OCI-LY1 (cell line): Measurements from ENCODE around the gene CSMD2.

Experiments used
- H2AFZ ChIP-seq: fragments of 200-600 bp; sonication (generic), shearing (Covaris generic); 2 replicates; pipeline ENCODE4 v1.6.0; 2014; ENCODE audit warnings: antibody characterized with exemption, mild to moderate bottlenecking, low read length
- H3F3A ChIP-seq: fragments of 200-600 bp; sonication (generic), shearing (Covaris generic); 2 replicates; pipeline ENCODE4 v1.6.0; 2014; ENCODE audit warnings: mild to moderate bottlenecking, antibody characterized with exemption, low read length, moderate library complexity; ENCODE audit not compliant: insufficient read depth
- H3K27ac ChIP-seq: fragments of 200-600 bp; sonication (generic); 2 replicates; pipeline ENCODE4 v1.5.1; 2014; ENCODE audit warnings: low read length, mixed run types, mild to moderate bottlenecking, low read depth; ENCODE audit not compliant: poor library complexity, severe bottlenecking
- H3K27me3 ChIP-seq: fragments of 200-600 bp; sonication (generic); 2 replicates; pipeline ENCODE4 v1.6.0; 2014; ENCODE audit warnings: antibody characterized with exemption, mild to moderate bottlenecking, low read length, moderate library complexity; ENCODE audit not compliant: insufficient read depth
- H3K36me3 ChIP-seq: fragments of 200-600 bp; sonication (generic); 2 replicates; pipeline ENCODE4 v1.6.1; 2014; ENCODE audit warnings: mild to moderate bottlenecking, antibody characterized with exemption, low read length, moderate library complexity, mixed read lengths; ENCODE audit not compliant: insufficient read depth
- H3K4me1 ChIP-seq: fragments of 200-600 bp; sonication (generic); 2 replicates; pipeline ENCODE4 v1.5.1; 2014; ENCODE audit warnings: mild to moderate bottlenecking, low read length, moderate library complexity; ENCODE audit not compliant: insufficient read depth, severe bottlenecking
- H3K4me2 ChIP-seq: fragments of 200-600 bp; sonication (generic), shearing (Covaris generic); 2 replicates; pipeline ENCODE4 v1.6.1; 2014; ENCODE audit warnings: low read length
- H3K4me3 ChIP-seq: fragments of 200-600 bp; sonication (generic); 2 replicates; pipeline ENCODE4 v1.5.1; 2014; ENCODE audit warnings: low read length, low read depth, mild to moderate bottlenecking, mixed read lengths; ENCODE audit not compliant: poor library complexity, severe bottlenecking
- H3K79me2 ChIP-seq: fragments of 200-600 bp; shearing (Covaris generic); 2 replicates; pipeline ENCODE4 v1.6.1; 2016; ENCODE audit warnings: mixed run types, low read length, mixed read lengths; ENCODE audit not compliant: insufficient read depth
- H3K9ac ChIP-seq: fragments of 200-600 bp; sonication (generic), shearing (Covaris generic); 2 replicates; pipeline ENCODE4 v1.6.1; 2014; ENCODE audit warnings: mild to moderate bottlenecking, low read length, mixed read lengths
- H3K9me2 ChIP-seq: fragments of 200-600 bp; sonication (generic), shearing (Covaris generic); 2 replicates; pipeline ENCODE4 v1.6.1; 2014; ENCODE audit warnings: low read depth, mild to moderate bottlenecking, low read length, mixed read lengths
- H3K9me3 ChIP-seq: fragments of 200-600 bp; shearing (Covaris generic); 2 replicates; pipeline ENCODE4 v1.6.1; 2014; ENCODE audit warnings: low read length, mixed read lengths
- H4K20me1 ChIP-seq: fragments of 200-600 bp; sonication (generic), shearing (Covaris generic); 2 replicates; pipeline ENCODE4 v1.6.0; 2016; ENCODE audit warnings: mild to moderate bottlenecking, low read length; ENCODE audit not compliant: insufficient read depth
- EZH2 ChIP-seq: fragments of 200-600 bp; sonication (generic), shearing (Covaris generic); IDR thresholded peaks from 2 replicates; pipeline ENCODE4 v1.8.0; 2017; ENCODE audit warnings: borderline replicate concordance, mixed run types, mild to moderate bottlenecking, antibody characterized with exemption, low read length, moderate library complexity, mixed read lengths
- TF ChIP-seq, protein P1 (sequence below): fragments of 200-600 bp; sonication (generic), shearing (Covaris generic); IDR thresholded peaks from 2 replicates; pipeline ENCODE4 v1.5.1; 2017; ENCODE audit warnings: mild to moderate bottlenecking, antibody characterized with exemption, low read length, moderate library complexity, mixed read lengths

The CSMD2 gene

GRCh38 chr1:33740040-33740744 is 424.8 kb downstream of the CSMD2 start:
- Histone ChIP-seq H3K4me3 (no peak overlapping the region), H3K9me2 (no peaks in the 10 kb centered on the region), H3K4me2 (no peak overlapping the region), H3F3A (no peaks in the 10 kb centered on the region), H3K36me3 (no peaks in the 10 kb centered on the region), H3K9ac (no peak overlapping the region), H3K27me3 (no peaks in the 10 kb centered on the region), H3K4me1 (no peaks in the 10 kb centered on the region), H3K79me2 (no peaks in the 10 kb centered on the region), H3K27ac (no peak overlapping the region), H3K9me3 (no peaks in the 10 kb centered on the region), H4K20me1 (no peaks in the 10 kb centered on the region), H2AFZ (no peak overlapping the region)
- TF ChIP-seq, protein P1, sequence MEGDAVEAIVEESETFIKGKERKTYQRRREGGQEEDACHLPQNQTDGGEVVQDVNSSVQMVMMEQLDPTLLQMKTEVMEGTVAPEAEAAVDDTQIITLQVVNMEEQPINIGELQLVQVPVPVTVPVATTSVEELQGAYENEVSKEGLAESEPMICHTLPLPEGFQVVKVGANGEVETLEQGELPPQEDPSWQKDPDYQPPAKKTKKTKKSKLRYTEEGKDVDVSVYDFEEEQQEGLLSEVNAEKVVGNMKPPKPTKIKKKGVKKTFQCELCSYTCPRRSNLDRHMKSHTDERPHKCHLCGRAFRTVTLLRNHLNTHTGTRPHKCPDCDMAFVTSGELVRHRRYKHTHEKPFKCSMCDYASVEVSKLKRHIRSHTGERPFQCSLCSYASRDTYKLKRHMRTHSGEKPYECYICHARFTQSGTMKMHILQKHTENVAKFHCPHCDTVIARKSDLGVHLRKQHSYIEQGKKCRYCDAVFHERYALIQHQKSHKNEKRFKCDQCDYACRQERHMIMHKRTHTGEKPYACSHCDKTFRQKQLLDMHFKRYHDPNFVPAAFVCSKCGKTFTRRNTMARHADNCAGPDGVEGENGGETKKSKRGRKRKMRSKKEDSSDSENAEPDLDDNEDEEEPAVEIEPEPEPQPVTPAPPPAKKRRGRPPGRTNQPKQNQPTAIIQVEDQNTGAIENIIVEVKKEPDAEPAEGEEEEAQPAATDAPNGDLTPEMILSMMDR, result no peak
- no peak for TF ChIP-seq EZH2

DNA sequence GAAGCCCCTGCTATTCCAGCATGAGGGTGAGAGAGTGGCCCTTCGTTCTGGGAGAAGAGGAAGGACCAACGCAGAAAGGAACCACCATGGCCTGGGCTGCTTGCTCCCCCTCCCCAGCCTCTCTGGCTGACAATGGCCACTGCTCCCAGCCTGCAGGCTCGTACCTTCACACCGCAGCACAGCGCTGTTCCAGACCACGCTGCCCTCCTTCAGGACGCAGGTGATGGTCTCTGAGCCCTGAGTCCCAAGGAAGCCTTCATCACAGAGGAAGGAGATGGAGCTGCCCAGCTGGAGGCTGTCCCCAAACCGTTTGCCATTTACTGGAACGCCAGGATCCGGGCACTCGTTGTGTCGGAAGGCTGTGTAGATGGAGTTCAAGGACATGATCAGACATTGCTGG is 426.1 kb downstream of the CSMD2 start:
- Histone ChIP-seq H3K9me2 (no peaks in the 10 kb centered on the region), H4K20me1 (no peaks in the 10 kb centered on the region), H3K36me3 (no peaks in the 10 kb centered on the region), H3K27me3 (no peaks in the 10 kb centered on the region), H3K4me2 (no peak overlapping the region), H3K4me3 (no peak overlapping the region), H3K9me3 (no peaks in the 10 kb centered on the region), H3K9ac (no peak overlapping the region), H3K27ac (no peak overlapping the region), H3K4me1 (no peaks in the 10 kb centered on the region), H2AFZ (no peak overlapping the region), H3F3A (no peaks in the 10 kb centered on the region), H3K79me2 (no peaks in the 10 kb centered on the region)
- no peak for TF ChIP-seq EZH2
- TF ChIP-seq, protein P1, result no peak

GRCh38 chr1:33738536-33738935 is 426.5 kb downstream of the CSMD2 start:
- H3K9ac ChIP-seq, result no peak overlapping the region

More at GRCh38 chr1:33738536-33738935, 426.5 kb downstream of the CSMD2 start:
- H3K9me3 ChIP-seq, result no peaks in the 10 kb centered on the region
- H3K36me3 ChIP-seq, result no peaks in the 10 kb centered on the region
- H3K79me2 ChIP-seq, result no peaks in the 10 kb centered on the region
- H3K9me2 ChIP-seq, result no peaks in the 10 kb centered on the region
- no peak overlapping the region for H2AFZ ChIP-seq
- H3F3A ChIP-seq, result no peaks in the 10 kb centered on the region
- no peak overlapping the region for H3K27ac ChIP-seq
- no peak for TF ChIP-seq EZH2
- TF ChIP-seq, protein P1, result no peak
- no peaks in the 10 kb centered on the region for H3K27me3 ChIP-seq
- no peak overlapping the region for H3K4me2 ChIP-seq
- no peak overlapping the region for H3K4me3 ChIP-seq
- no peaks in the 10 kb centered on the region for H3K4me1 ChIP-seq
- H4K20me1 ChIP-seq, result no peaks in the 10 kb centered on the region
